H9 (cell line): ENCODE results near the gene BCO1. TPM values are rescaled to one million over a fixed set of nuclear protein-coding genes. Genes with fewer than 3 reads are reported as not detected.
A peak's percentile ranks its signal among the peaks of the same experiment; 100 is the strongest.

Source experiments
- DNase-seq: peaks from one replicate; pipeline ENCODE4 v3.0.0-alpha.2; 2017
- H2AFZ ChIP-seq: one replicate; pipeline ENCODE4 v1.6.1; 2013; ENCODE audit warnings: mild to moderate bottlenecking, low read length, control low read depth, moderate library complexity
- H2AK5ac ChIP-seq: 2 replicates; pipeline ENCODE4 v1.6.1; 2013; ENCODE audit warnings: low read length, control low read depth, mixed read lengths; ENCODE audit not compliant: insufficient read length
- H2BK120ac ChIP-seq: one replicate; pipeline ENCODE4 v1.6.1; 2013; ENCODE audit warnings: low read depth, mild to moderate bottlenecking, low read length, control low read depth, inconsistent platforms; ENCODE audit not compliant: poor library complexity, severe bottlenecking
- H2BK12ac ChIP-seq: 2 replicates; pipeline ENCODE4 v1.6.1; 2013; ENCODE audit warnings: low read length, control low read depth, mixed read lengths, low read depth; ENCODE audit not compliant: insufficient read length
- H2BK15ac ChIP-seq: 2 replicates; pipeline ENCODE4 v1.6.1; 2013; ENCODE audit warnings: low read depth, low read length, control low read depth
- H2BK20ac ChIP-seq: one replicate; pipeline ENCODE4 v1.6.1; 2013; ENCODE audit warnings: low read depth, mild to moderate bottlenecking, low read length, control low read depth, inconsistent platforms; ENCODE audit not compliant: poor library complexity, severe bottlenecking
- H2BK5ac ChIP-seq: 2 replicates; pipeline ENCODE4 v1.6.1; 2013; ENCODE audit warnings: low read length, control low read depth, mixed read lengths; ENCODE audit not compliant: insufficient read length
- H3K14ac ChIP-seq: 2 replicates; pipeline ENCODE4 v1.6.1; 2013; ENCODE audit warnings: low read length, control low read depth; ENCODE audit not compliant: insufficient read depth
- H3K18ac ChIP-seq: 2 replicates; pipeline ENCODE4 v1.6.1; 2013; ENCODE audit warnings: low read depth, mild to moderate bottlenecking, mixed read lengths, low read length, control low read depth; ENCODE audit not compliant: insufficient read length
- H3K23ac ChIP-seq: 2 replicates; pipeline ENCODE4 v1.6.1; 2013; ENCODE audit warnings: low read length, control low read depth, mixed read lengths, low read depth; ENCODE audit not compliant: insufficient read length
- H3K23me2 ChIP-seq: 2 replicates; pipeline ENCODE4 v1.6.1; 2013; ENCODE audit warnings: low read depth, mild to moderate bottlenecking, mixed read lengths, low read length, control low read depth; ENCODE audit not compliant: insufficient read length, poor library complexity, severe bottlenecking
- H3K27ac ChIP-seq: 2 replicates; pipeline ENCODE4 v1.5.1; 2013; ENCODE audit warnings: low read length, control low read depth, mixed read lengths, low read depth; ENCODE audit not compliant: insufficient read length
- H3K27me3 ChIP-seq: 2 replicates; pipeline ENCODE4 v1.6.1; 2013; ENCODE audit warnings: low read length, control low read depth, inconsistent platforms; ENCODE audit not compliant: insufficient read depth
- H3K4ac ChIP-seq: 2 replicates; pipeline ENCODE4 v1.6.1; 2013; ENCODE audit warnings: low read depth, mild to moderate bottlenecking, control low read depth, inconsistent platforms, low read length, moderate library complexity
- H3K4me1 ChIP-seq: 2 replicates; pipeline ENCODE4 v1.6.1; 2013; ENCODE audit warnings: low read length, control low read depth, inconsistent platforms; ENCODE audit not compliant: insufficient read depth
- H3K4me2 ChIP-seq: 2 replicates; pipeline ENCODE4 v1.6.1; 2013; ENCODE audit warnings: low read length, control low read depth, mixed read lengths; ENCODE audit not compliant: insufficient read length, insufficient read depth
- H3K56ac ChIP-seq: 2 replicates; pipeline ENCODE4 v1.6.1; 2013; ENCODE audit warnings: low read depth, mild to moderate bottlenecking, mixed read lengths, low read length, control low read depth; ENCODE audit not compliant: insufficient read length
- H3K79me1 ChIP-seq: 2 replicates; pipeline ENCODE4 v1.6.1; 2013; ENCODE audit warnings: low read depth, mild to moderate bottlenecking, moderate library complexity, low read length, control low read depth, inconsistent platforms; ENCODE audit not compliant: insufficient read depth, poor library complexity, severe bottlenecking
- H3K79me2 ChIP-seq: 2 replicates; pipeline ENCODE4 v1.6.1; 2013; ENCODE audit warnings: low read length, control low read depth, inconsistent platforms; ENCODE audit not compliant: insufficient read depth
- H3K9ac ChIP-seq: 2 replicates; pipeline ENCODE4 v1.6.1; 2013; ENCODE audit warnings: low read length, control low read depth, mixed read lengths; ENCODE audit not compliant: insufficient read length; ENCODE audit errors: extremely low read depth
- H3K9me3 ChIP-seq: one replicate; pipeline ENCODE4 v1.6.1; 2013; ENCODE audit warnings: low read depth, low read length, inconsistent platforms; ENCODE audit not compliant: control insufficient read depth
- H3T11ph ChIP-seq: one replicate; pipeline ENCODE4 v1.6.1; 2013; ENCODE audit warnings: mild to moderate bottlenecking, low read length, control low read depth, inconsistent platforms
- H4K20me1 ChIP-seq: one replicate; pipeline ENCODE4 v1.6.1; 2013; ENCODE audit not compliant: control insufficient read depth, insufficient read length, insufficient read depth
- H4K5ac ChIP-seq: 2 replicates; pipeline ENCODE4 v1.6.1; 2013; ENCODE audit warnings: low read depth, mild to moderate bottlenecking, mixed read lengths, low read length, control low read depth; ENCODE audit not compliant: insufficient read length
- H4K8ac ChIP-seq: replicated peaks from 2 replicates; pipeline ENCODE4 v1.6.1; 2013; ENCODE audit warnings: low read length, control low read depth, mixed read lengths, low read depth; ENCODE audit not compliant: insufficient read length
- H4K91ac ChIP-seq: 2 replicates; pipeline ENCODE4 v1.6.1; 2013; ENCODE audit warnings: low read depth, mild to moderate bottlenecking, moderate library complexity, mixed read lengths, low read length, control low read depth; ENCODE audit not compliant: insufficient read length
- H3K27ac Mint-ChIP-seq, 3 experiments: 2 replicates in 2 of 3; 3 replicates in 1 of 3; pipeline ENCODE4 v1.8.0; 2020 to 2021; ENCODE audit warnings: mixed read lengths in 3 of 3, mild to moderate bottlenecking in 1 of 3, moderate library complexity in 1 of 3
- H3K27me3 Mint-ChIP-seq: 2 replicates; pipeline ENCODE4 v1.8.0; 2021; ENCODE audit warnings: low read depth, mild to moderate bottlenecking, moderate library complexity, mixed read lengths
- H3K36me3 Mint-ChIP-seq, 3 experiments: 2 replicates in 2 of 3; 3 replicates in 1 of 3; pipeline ENCODE4 v1.8.0; 2020 to 2021; ENCODE audit warnings: low read depth in 3 of 3, mixed read lengths in 3 of 3; ENCODE audit not compliant: insufficient read depth in 1 of 3
- H3K4me1 Mint-ChIP-seq, 2 experiments: 2 replicates each; pipeline ENCODE4 v1.8.0; 2020; ENCODE audit warnings: mixed read lengths in 2 of 2
- H3K4me3 Mint-ChIP-seq, 2 experiments: 2 replicates in 1 of 2; 3 replicates in 1 of 2; pipeline ENCODE4 v1.8.0; 2020 to 2021; ENCODE audit warnings: mild to moderate bottlenecking in 2 of 2, mixed read lengths in 2 of 2, moderate library complexity in 1 of 2
- H3K9me3 Mint-ChIP-seq, 2 experiments: 2 replicates in 1 of 2; 3 replicates in 1 of 2; pipeline ENCODE4 v1.8.0; 2020; ENCODE audit warnings: mild to moderate bottlenecking in 2 of 2, mixed read lengths in 2 of 2, moderate library complexity in 1 of 2
- WGBS: extraction: QIAGEN DNeasy Blood & Tissue Kit; methylation state at CpG from one replicate; pipeline ENCODE4 v1.1.7; 2013; ENCODE audit warnings: missing lambda C conversion rate, low lambda C conversion rate, mixed read lengths; ENCODE audit not compliant: insufficient read length; ENCODE audit errors: extremely low coverage; 5-methylcytosine and 5-hydroxymethylcytosine counted together
- total RNA-seq: library from RNA; stranded (reverse); gene quantifications from 2 replicates; pipeline ENCODE4 v1.2.1, GENCODE V29; 2021
- TF ChIP-seq, protein P1 (sequence below): fragments of 200-600 bp; sonication (generic); conservative IDR thresholded peaks from 3 replicates; pipeline ENCODE4 v1.8.0; 2021; ENCODE audit warnings: antibody characterized with exemption, mild to moderate bottlenecking

BCO1 gene
- total RNA-seq, 1 experiment from 2014 or later: not detected

DNA sequence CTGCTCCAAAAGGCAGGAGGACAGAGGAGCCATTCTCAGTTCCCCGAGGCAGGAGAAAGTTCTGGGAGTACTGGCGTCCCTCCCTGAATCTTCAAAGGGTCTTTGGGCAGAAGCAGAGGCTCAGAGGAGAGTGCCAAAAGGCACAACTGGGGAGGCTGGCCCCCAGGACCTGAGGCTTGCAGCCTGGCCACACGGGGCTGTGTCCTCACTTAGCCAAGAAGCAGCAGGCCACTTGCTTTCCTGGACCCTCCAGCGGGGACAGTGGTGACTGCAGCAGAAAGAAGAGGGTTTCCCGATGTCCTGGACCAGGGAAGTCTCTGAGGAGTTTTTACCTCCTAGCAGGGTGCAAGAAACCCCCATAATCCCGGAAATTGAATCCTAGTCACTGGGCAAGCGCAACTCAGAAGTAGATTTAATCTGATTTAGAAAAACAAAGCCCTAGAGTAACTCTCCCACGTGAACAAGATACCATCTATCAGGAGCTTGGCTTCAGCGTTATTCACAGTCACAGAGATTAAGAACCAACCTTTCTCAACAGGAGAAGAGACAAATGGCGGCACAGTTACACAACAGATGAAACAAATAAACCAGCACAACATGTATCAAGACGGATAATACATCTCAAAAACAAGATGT lies 25.5 kb upstream of the BCO1 start:
- no peak overlapping the region for H3T11ph ChIP-seq
- no peaks in the 10 kb centered on the region for H3K4me1 ChIP-seq
- H2BK15ac ChIP-seq: no peak overlapping the region
- H2BK120ac ChIP-seq: no peak overlapping the region
- no peaks in the 10 kb centered on the region for H3K23me2 ChIP-seq
- no peak overlapping the region for H3K4ac ChIP-seq
- H3K23ac ChIP-seq: no peak overlapping the region
- H3K27ac ChIP-seq: no peak overlapping the region
- H2BK5ac ChIP-seq: no peak overlapping the region
- Mint-ChIP-seq H3K36me3 (no peaks in the 10 kb centered on the region; a peak in 1 of 7 replicates), H3K4me1 (peaks cover 9 to 14% of the 10 kb centered on the region in 2 experiments), H3K4me3 (no peak overlapping the region), H3K27ac (peak overlapping the region in 1 of 3 experiments; percentile 12; a peak in 1 of 7 replicates), H3K27me3 (peaks cover 4% of the 10 kb centered on the region), H3K9me3 (no peaks in the 10 kb centered on the region)
- no peak overlapping the region for H3K9ac ChIP-seq
- H4K8ac ChIP-seq: no peak overlapping the region
- TF ChIP-seq, protein P1, sequence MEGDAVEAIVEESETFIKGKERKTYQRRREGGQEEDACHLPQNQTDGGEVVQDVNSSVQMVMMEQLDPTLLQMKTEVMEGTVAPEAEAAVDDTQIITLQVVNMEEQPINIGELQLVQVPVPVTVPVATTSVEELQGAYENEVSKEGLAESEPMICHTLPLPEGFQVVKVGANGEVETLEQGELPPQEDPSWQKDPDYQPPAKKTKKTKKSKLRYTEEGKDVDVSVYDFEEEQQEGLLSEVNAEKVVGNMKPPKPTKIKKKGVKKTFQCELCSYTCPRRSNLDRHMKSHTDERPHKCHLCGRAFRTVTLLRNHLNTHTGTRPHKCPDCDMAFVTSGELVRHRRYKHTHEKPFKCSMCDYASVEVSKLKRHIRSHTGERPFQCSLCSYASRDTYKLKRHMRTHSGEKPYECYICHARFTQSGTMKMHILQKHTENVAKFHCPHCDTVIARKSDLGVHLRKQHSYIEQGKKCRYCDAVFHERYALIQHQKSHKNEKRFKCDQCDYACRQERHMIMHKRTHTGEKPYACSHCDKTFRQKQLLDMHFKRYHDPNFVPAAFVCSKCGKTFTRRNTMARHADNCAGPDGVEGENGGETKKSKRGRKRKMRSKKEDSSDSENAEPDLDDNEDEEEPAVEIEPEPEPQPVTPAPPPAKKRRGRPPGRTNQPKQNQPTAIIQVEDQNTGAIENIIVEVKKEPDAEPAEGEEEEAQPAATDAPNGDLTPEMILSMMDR: no peak
- no peaks in the 10 kb centered on the region for H4K20me1 ChIP-seq
- no peak overlapping the region for H3K56ac ChIP-seq
- no peak overlapping the region for H3K4me2 ChIP-seq
- H3K14ac ChIP-seq: no peak overlapping the region; the same call in 1 of the 2 replicates
- no peak overlapping the region for H2AK5ac ChIP-seq
- H2BK12ac ChIP-seq: no peak overlapping the region
- H3K79me2 ChIP-seq: no peaks in the 10 kb centered on the region
- H2AFZ ChIP-seq: no peak overlapping the region
- no CpG with 5 or more reads among the region's 11 CpGs for WGBS
- no peak overlapping the region for H4K5ac ChIP-seq
- H3K18ac ChIP-seq: no peak overlapping the region
- H3K9me3 ChIP-seq: no peaks in the 10 kb centered on the region
- H2BK20ac ChIP-seq: no peak overlapping the region
- no peaks in the 10 kb centered on the region for H3K27me3 ChIP-seq
- no peak overlapping the region for H4K91ac ChIP-seq
- peak; percentile 41 for DNase-seq
- H3K79me1 ChIP-seq: no peaks in the 10 kb centered on the region
